Activated CD4-positive, CD25-positive, alpha-beta regulatory T cell treated with anti-CD3 and anti-CD28 coated beads, Interleukin-2, amount 50 U/mL, for 24 hours (primary cell): ENCODE data around the gene GPX4.

Source experiments
- ATAC-seq, 2 donors: fragments of 150-1000 bp; cut with Tn5 transposase; one replicate each; pipeline ENCODE4 v1.10.0; 2021; ENCODE audit warnings: mild to moderate bottlenecking in 1 of 2, moderate library complexity in 1 of 2

Gene GPX4

GRCh38 chr19:1068009-1069001, 35.5 kb upstream of the GPX4 start:
- ATAC-seq: no peak

- ATAC-seq: peak; percentile 10 to 22
Measured at GRCh38 chr19:1069009-1069779, 34.6 kb upstream of the GPX4 start.

GRCh38 chr19:1070576-1070930, 33.2 kb upstream of the GPX4 start:
- no peak for ATAC-seq

GRCh38 chr19:1070931-1071791, 32.6 kb upstream of the GPX4 start:
- ATAC-seq: no peak

GRCh38 chr19:1072371-1073015, 31.3 kb upstream of the GPX4 start:
- no peak for ATAC-seq

- ATAC-seq: no peak
Measured at GRCh38 chr19:1073063-1073955, 30.5 kb upstream of the GPX4 start.

- ATAC-seq: no peak
Measured at GRCh38 chr19:1073956-1074517, 29.8 kb upstream of the GPX4 start.

GRCh38 chr19:1074544-1075283, 29.1 kb upstream of the GPX4 start:
- peak; percentile 15 for ATAC-seq

GRCh38 chr19:1076046-1076386, 27.8 kb upstream of the GPX4 start:
- no peak for ATAC-seq

- ATAC-seq: peak; percentile 91 to 92
Measured at GRCh38 chr19:1076951-1077350, 26.8 kb upstream of the GPX4 start.

GRCh38 chr19:1079566-1080111, 24.2 kb upstream of the GPX4 start:
- no peak for ATAC-seq

GRCh38 chr19:1080360-1081161, 23.2 kb upstream of the GPX4 start:
- no peak for ATAC-seq

GRCh38 chr19:1081301-1082164, 22.3 kb upstream of the GPX4 start:
- no peak for ATAC-seq

GRCh38 chr19:1082165-1082927, 21.4 kb upstream of the GPX4 start:
- ATAC-seq: peak; percentile 50 to 62

- ATAC-seq: no peak
Measured at GRCh38 chr19:1082928-1083816, 20.6 kb upstream of the GPX4 start.
